Activated naive CD8-positive, alpha-beta T cell treated with anti-CD3 and anti-CD28 coated beads, Interleukin-2, amount 10 ng/mL, durations not matched to agents 7 days and 5 days (primary cell): ENCODE data around the gene GNAS. TPM values are rescaled to one million over a fixed set of nuclear protein-coding genes. Genes with fewer than 3 reads are reported as not detected.

Experiments
- ATAC-seq: fragments of 150-1000 bp; cut with Tn5 transposase; one replicate; pipeline ENCODE4 v1.10.0; 2021; ENCODE audit warnings: low read depth, moderate library complexity
- POLR2A ChIA-PET: fragments of 350-600 bp; sonication (Branson Sonifier 250); formaldehyde crosslinking; loops from one replicate; lab custom pipeline; 2021; ENCODE audit warnings: antibody characterized with exemption; lab: Charles Lee
- DNase-seq: peaks from one replicate; pipeline ENCODE4 v3.0.0; 2021
- H3K27ac Mint-ChIP-seq: one replicate; pipeline ENCODE4 v1.8.0; 2022; ENCODE audit warnings: mild to moderate bottlenecking, mixed read lengths
- H3K27me3 Mint-ChIP-seq: one replicate; pipeline ENCODE4 v1.8.0; 2022; ENCODE audit warnings: mild to moderate bottlenecking, moderate library complexity, mixed read lengths
- H3K36me3 Mint-ChIP-seq: one replicate; pipeline ENCODE4 v1.8.0; 2021; ENCODE audit warnings: mild to moderate bottlenecking, mixed read lengths
- H3K4me1 Mint-ChIP-seq: one replicate; pipeline ENCODE4 v1.8.0; 2021; ENCODE audit warnings: mixed read lengths
- H3K4me3 Mint-ChIP-seq: one replicate; pipeline ENCODE4 v1.8.0; 2022; ENCODE audit warnings: mild to moderate bottlenecking, moderate library complexity, mixed read lengths
- H3K9me3 Mint-ChIP-seq: one replicate; pipeline ENCODE4 v1.8.0; 2021; ENCODE audit warnings: mixed read lengths
- microRNA-seq: library from miRNA; unstranded; fragments of <30 nt; microRNA quantifications from one replicate; pipeline ENCODE4 v1.2.0, GENCODE V29; 2022
- total RNA-seq, 2 experiments: library from RNA; stranded (reverse); gene quantifications; one replicate each; pipeline ENCODE4 v1.2.3, GENCODE V29; 2021

GNAS gene
- total RNA-seq, 2 experiments from 2014 or later, result 912 to 979 TPM

DNA sequence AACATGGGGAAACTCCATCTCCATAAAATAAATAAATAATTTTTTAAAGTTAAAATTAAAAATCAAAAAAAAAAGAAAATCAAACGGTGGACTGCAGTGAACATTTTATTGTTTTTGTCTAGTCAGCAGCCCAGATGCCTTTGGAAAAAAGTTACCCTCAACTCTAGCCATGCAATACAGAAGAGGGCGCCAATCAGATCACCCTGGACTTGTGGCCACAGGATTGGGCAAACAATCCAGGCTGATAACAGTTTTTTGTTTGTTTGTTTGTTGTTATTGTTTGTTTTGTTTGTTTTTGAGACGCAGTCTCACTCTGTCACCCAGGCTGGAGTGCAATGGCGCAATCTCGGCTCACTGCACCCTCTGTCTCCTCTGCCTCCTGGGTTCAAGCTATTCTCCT is 98.1 kb downstream of the GNAS start:
- ATAC-seq (no peak), DNase-seq (no peak)
- POLR2A ChIA-PET, result no interaction called here
- Mint-ChIP-seq H3K27me3 (peaks cover 30% of the 10 kb centered on the region), H3K4me3 (no peak overlapping the region), H3K27ac (no peak overlapping the region), H3K4me1 (no peaks in the 10 kb centered on the region), H3K9me3 (no peaks in the 10 kb centered on the region), H3K36me3 (no peaks in the 10 kb centered on the region)

DNA sequence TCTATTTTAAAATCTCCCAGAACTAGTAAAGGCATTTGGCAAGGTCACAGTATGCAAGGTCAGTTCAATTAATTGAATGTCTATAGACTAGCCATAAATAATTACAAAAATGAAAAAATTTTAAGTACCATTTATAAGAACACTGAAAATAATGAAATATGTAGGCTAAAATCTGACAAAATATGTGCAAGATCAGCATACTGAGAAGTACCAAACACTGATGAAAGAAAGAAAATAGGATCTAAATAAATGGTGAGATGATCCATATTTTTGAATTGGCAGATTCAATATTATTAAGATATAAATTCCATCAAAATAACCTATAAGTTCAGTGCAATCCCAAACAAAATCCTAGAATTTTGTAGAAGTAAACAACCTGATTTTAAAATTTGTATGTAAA is 100.5 kb downstream of the GNAS start:
- Mint-ChIP-seq H3K27me3 (peaks cover 30% of the 10 kb centered on the region), H3K36me3 (no peaks in the 10 kb centered on the region), H3K9me3 (no peaks in the 10 kb centered on the region), H3K4me3 (no peak overlapping the region), H3K4me1 (no peaks in the 10 kb centered on the region), H3K27ac (no peak overlapping the region)
- POLR2A ChIA-PET, result no interaction called here
- ATAC-seq (no peak), DNase-seq (no peak)

DNA sequence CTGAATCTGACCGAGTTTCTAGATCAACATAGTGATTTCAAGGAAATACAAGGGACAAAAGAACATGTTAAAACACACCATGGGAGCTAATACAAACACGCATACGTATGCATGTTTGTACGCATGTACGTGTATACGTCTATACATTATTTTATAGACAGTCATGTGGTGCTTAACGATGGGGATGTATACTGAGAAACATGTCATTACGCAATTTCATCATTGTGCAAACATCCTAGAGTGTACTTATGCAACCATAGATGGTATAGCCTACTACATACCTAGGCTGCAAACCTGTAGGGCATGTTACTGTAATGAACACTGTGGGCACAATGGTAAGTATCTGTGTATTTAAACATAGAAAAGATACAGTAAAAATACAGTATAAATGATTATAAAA is 103.6 kb downstream of the GNAS start:
- no peaks in the 10 kb centered on the region for H3K4me1 Mint-ChIP-seq
- ATAC-seq, result no peak
- peaks cover 30% of the 10 kb centered on the region for H3K27me3 Mint-ChIP-seq
- no peaks in the 10 kb centered on the region for H3K36me3 Mint-ChIP-seq
- H3K9me3 Mint-ChIP-seq, result no peaks in the 10 kb centered on the region
- DNase-seq, result no peak
- H3K27ac Mint-ChIP-seq, result no peak overlapping the region
- POLR2A ChIA-PET, result no interaction called here
- no peak overlapping the region for H3K4me3 Mint-ChIP-seq

DNA sequence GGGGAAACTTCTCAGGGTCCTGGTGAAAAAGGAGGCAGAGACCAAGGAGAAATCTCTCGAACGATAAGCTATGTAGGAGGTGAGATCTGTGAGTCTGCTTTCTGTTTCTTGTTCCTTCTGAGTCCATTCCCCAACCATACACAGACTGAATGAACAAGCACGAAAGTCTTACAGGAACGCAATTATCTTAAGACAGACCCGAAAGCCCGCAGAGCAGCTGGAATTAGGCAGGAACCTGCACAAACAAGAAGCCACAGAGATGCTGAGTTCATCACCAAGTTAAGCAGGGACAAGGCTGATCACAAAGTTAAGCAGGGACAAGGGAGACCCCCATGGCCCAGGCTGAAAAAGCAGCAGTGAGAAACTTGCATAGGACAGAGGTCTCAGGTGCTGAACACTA is 107.1 kb downstream of the GNAS start:
- no peaks in the 10 kb centered on the region for H3K36me3 Mint-ChIP-seq
- no peak for DNase-seq
- POLR2A ChIA-PET, result no interaction called here
- H3K27me3 Mint-ChIP-seq, result peaks cover 14% of the 10 kb centered on the region
- ATAC-seq, result no peak
- no peak overlapping the region for H3K4me3 Mint-ChIP-seq
- no peaks in the 10 kb centered on the region for H3K9me3 Mint-ChIP-seq
- no peak overlapping the region for H3K27ac Mint-ChIP-seq
- no peaks in the 10 kb centered on the region for H3K4me1 Mint-ChIP-seq

Small RNAs within 50 kb of the gene (microRNA-seq; reads per million reads assigned to microRNA genes)
- gene MIR298, result not detected

Other genes with a start within 250 kb of the GNAS start
- 100 to 1,000 TPM; 190 to 195 TPM for gene STX16, start 201.4 kb upstream of the GNAS start, total RNA-seq
- 10 to 100 TPM; 37.8 to 41.3 TPM for gene NPEPL1, start 159.9 kb upstream of the GNAS start, total RNA-seq
- gene GNAS-AS1, start 1.8 kb upstream of the GNAS start, total RNA-seq, result 1 to 10 TPM; 1.0 to 1.6 TPM
- 10 to 100 TPM; 71.7 to 76.4 TPM for gene NELFCD, start 128.5 kb downstream of the GNAS start, total RNA-seq
- gene CTSZ, start 154.5 kb downstream of the GNAS start, total RNA-seq, result 10 to 100 TPM; 48.9 to 49.2 TPM
- not detected for gene TUBB1, start 166.7 kb downstream of the GNAS start, total RNA-seq
- gene ATP5F1E, start 179.6 kb downstream of the GNAS start, total RNA-seq, result 10 to 100 TPM; 81.1 to 87.3 TPM
- 10 to 100 TPM; 57.3 to 65.7 TPM for gene PRELID3B, start 190.1 kb downstream of the GNAS start, total RNA-seq